NCI-H2107 treated with DMSO at 0.1 percent for 48 hours (cell line): ENCODE data around the gene GRAMD2B.
"Not testable (repeated sequence)": the region's sequence is repeated elsewhere in the genome, so short reads cannot be mapped to it uniquely, and the experiment has no call there.

Experiments used
- DNase-seq: peaks from one replicate; lab custom pipeline; 2025; ENCODE audit not compliant: unreplicated experiment; lab: John Stamatoyannopoulos, UW

GRAMD2B gene, protein sequence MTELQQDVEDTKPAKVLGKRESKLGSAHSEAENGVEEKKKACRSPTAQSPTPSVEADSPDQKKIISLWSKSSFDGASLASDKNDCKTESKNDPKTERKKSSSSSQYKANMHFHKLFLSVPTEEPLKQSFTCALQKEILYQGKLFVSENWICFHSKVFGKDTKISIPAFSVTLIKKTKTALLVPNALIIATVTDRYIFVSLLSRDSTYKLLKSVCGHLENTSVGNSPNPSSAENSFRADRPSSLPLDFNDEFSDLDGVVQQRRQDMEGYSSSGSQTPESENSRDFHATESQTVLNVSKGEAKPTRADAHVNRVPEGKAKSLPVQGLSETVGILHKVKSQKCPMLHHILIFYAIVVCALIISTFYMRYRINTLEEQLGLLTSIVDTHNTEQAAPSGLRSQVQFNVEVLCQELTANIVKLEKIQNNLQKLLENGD

DNA sequence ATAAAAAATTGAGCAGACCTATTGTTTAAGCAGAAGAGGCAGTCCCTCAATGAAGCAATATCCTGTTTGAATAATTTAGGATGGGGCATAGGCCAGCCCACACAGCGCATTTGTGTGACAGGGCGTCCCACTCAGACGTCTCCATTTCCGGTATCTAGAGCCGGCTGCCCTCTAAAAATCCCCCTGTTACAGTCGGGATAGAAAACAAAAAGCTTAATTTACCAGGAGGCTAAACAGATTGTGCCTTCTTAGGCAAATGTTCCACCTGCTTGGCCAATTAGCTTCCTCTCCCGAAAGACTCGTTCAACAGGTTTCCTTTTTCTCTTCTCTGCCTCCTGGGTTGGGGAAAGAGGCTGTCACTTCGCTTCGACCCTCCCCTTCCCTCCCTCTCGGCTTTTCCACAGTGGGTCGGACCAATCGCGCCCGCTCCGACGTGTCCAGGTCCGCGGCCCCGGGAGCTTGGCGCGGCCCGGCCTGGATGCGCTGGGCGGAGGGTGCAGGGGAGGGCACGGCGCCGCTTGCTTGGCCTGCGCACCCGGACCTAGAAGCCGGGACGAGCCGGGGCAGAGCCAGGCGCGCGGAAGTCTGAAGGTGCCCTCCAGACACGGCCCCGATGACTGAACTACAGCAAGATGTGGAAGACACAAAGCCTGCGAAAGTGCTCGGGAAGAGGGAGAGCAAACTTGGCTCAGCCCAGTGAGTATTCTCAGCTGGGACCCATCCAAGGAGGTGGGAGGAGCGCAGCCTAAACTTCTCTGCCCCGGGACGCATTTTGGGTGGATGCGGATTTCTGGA is at the start of gene GRAMD2B:
Gene GRAMD2B, plus strand, starts transcription at position 416 of the 795 bp plus-strand sequence. Its CDS starts 198 bp downstream, at position 614.
- DNase-seq: peak; percentile 40

DNA sequence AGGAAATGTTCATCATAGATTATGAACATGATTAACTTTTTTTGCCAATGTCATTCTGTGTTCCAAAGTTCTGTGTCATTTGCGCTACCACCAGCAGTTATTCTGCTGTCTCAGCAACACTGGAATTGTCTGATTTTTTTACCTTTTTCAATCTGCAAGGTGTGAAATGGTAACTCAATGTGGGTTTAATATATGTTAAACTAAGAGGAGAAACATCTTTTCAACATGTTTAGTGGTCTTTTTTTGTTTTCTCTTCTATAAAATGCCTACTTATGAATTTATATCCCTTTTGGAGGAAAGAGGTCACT is 49.1 kb upstream of the GRAMD2B start:
- DNase-seq: no peak

DNA sequence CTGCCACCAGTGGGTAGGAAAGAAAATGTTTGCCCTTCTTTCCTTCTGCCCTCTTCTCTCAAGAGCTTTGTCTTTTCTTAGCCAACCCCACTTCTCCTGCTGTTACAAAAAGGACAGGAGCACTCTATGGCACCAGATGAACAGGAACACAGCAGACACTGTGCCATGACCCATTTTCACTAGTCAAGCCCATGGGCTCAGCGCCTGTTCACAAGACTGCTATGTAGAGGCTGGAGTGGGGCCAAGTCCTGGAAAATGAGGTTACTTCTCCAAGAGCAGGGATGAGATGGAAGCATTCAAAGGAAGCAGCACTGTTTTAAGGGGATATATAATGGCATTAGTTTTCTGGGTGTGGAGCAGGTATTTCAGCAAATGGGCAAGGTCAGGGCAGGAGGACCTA is 46.8 kb upstream of the GRAMD2B start:
- no peak for DNase-seq

DNA sequence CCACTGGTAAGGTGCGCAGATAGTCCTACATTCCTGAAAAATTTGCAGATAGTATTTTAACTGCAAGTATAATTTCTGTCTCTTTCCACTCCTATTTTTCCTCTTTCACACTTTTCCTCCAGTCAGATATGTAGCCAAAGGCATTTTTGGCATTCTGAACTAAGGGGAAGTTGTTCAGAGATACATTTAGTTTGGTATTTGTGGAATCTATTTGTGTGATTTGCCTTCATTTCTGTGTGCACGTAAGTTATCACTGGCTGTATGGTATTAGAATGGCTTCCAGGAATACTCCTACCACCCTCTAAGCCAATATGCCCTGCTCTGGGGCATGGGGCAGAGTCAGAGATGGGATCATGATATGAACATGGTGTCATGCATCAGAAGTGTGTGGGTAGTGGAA is 45.8 kb upstream of the GRAMD2B start:
- DNase-seq: no peak

DNA sequence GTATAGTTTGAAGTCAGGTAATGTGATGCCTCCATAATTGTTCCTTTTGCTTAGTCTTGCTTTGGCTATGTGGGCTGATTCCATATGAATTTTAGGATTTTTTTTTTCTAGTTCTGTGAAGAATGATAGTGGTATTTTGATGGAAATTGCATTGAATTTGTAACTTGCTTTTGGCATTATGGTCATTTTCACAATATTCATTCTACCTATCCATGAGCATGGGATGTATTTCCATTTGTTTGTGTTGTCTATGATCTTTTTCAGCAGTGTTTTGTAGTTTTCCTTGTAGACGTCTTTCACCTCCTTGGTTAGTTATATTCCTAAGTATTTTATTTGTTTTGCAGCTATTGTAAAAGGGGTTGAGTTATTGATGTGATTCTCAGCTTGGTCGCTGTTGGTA is 42.9 kb upstream of the GRAMD2B start:
- DNase-seq: not testable (repeated sequence)

DNA sequence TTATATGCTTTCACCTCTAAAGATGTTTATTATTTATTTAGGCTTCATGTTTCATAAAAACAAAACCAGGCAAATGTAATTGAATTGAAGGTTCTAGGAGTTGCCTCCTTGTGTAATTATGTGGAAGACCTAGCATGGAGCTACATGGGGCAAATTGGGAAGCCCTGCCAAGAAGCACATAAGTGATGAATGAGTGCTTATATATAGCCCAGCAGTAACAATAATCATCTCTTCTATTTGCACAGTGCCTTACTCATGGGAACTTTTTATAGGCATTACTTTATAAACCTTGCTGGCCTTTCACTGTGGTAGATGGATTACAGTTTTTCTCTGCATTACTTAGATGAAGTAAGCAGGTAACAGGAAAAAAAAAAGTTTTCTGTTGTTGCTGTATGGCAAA is 40.0 kb upstream of the GRAMD2B start:
- DNase-seq: no peak

DNA sequence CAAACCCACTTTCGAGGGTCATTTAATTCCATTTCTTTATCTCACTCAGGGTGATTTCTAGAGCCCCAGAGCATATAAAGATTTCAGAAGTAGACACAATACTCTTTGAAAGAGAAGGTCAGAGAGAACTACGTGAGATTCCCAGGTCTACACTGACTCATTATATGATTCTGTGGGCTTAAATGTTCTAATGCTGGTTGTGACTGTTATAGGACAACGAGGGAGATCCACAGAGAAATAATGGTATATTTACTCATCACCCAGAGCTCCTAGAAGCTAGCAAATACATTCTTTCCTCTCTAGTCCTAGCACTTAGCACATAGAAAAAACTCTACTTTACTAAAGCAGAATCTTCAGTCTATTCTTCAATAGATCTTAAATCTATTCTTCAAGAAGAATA is 39.4 kb upstream of the GRAMD2B start:
- DNase-seq: no peak

DNA sequence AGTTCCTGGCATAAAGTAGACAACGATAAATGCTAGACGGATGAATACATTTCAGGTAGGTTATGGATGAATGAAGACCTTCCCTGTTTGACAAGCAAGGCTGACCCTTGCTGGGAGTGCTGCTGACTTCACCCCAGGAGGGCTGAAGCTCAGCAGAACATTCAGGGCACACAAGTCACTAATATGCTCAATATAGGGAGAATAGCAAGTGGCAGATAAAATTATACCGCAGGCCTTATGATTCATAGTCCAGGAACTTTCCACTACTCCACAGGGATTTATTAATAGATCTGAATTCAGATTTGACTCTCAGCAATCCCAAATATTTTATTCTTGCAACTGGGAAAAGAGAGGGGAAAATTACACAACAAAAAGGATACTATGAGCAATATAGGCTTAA is 38.2 kb upstream of the GRAMD2B start:
- no peak for DNase-seq

DNA sequence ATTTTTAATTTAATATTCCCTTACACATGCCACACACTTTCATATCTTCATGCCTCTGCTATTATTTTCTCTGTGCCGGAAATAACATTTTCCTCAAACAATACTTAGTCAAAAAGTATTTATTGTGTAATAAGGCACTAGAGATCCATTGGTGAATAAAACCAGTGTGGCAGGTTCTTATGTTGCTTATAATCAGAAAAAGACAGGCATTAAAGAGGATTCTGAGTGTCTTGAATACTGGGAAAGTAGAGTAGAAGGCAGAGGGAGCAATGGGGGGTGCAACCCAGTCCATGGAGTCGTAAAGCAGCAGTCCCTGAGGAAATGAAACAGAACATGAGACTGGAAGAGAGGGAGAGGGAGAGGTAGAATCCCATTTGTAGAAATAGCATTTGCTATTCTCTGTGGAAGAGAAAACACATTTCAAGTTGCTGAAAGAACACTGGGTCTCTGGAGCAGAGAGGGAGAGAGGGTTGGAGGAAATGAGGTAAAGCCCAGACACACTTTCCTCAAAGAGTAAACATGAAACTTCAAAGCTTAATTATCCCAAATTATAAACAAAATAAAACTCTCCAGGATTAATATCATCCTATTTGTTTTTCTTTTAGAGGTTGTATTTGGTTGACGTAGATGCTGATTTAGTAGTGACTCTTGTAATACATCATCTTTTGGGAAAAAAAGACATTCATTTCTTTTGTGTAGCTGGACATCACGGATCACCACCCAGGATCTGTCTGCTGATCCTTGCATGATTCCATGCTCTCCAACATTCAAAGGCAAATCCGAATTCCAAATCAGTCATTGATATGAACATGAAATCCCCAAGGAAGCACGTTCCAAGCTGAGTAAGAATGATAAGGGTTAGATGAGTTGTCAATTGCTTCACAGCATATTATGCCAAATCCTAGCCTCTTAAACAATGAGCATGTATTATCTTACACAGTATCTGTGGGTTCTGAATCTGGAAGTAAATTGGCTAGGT is 37.4 kb upstream of the GRAMD2B start:
- DNase-seq: no peak

DNA sequence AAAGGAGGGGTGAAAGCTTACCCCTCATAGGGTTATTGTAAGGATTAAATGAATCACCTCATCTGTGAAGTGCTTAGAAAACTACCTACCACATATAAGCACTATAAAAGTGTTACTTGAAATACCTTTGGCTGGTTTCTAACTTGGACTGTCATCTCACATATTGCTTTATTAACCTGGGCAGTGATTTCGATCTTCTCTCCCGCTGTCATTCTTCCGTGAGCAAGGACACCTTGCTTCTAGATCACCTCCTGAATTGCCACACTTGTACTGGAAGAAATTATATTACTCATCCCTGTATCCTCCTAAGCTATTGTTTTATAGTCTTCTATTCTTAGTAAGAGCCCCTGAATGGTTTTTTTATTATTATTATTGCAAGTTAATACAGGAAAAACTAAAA is 34.0 kb upstream of the GRAMD2B start:
- DNase-seq: no peak

DNA sequence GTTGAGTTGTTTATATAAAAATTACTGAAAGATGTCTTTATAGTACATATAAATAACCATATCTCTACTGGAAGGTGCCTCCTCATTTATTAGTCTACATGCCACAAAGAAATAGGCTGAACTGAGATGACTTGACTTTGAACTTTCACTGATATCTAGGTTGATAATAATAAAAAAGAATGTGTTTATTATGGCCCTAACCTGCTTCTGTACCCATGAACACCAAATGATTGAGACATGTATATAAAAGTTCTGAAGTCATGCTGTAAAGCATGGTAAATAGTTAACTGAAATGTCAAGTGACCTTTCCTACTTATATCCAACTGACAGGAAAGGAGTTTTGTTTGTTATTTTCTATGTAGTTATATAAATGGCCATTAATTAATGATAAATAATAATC is 33.2 kb upstream of the GRAMD2B start:
- no peak for DNase-seq

DNA sequence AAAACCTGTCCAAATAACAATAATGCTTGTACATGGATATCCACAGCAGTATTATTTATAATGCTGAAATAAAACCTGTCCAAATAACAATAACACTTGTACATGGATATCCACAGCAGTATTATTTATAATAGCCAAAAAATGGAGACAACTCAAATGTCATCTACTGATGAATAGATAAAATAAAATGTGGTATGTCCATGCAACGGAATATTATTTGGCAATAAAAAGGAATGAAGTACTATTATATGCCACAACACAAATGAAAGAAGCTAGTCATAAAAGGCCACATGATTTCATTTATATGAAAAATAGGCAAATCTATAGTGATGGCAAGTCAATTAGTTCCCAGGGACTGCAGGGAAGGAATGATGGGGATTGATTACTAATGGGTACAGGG is 31.8 kb upstream of the GRAMD2B start:
- DNase-seq: no peak

DNA sequence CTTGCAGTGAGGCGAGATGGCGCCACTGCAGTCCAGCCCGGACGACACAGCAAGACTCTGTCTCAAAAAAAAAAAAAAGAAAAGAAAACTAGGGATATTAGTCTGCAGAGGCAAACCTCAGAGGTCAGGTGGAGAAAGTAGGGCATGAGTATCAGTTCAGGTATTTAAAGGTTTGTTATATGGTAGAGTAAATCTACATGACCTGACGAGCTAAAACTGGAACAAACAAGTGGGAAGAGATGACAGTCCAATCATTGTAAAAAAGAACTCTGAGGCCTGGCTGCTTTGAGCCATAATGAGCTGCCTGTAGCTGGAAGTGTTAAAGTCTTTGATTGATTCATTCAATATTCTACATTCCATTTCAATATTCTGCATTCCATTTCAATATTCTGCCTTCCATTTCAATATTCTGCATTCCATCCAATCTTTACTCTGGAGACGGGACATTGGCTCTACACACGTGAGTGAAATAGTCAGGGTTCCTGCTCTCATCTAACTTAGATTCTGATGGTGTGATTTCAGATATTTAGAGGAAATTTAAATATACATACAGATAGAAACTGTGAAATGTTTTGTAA is 28.9 kb upstream of the GRAMD2B start:
- no peak for DNase-seq

DNA sequence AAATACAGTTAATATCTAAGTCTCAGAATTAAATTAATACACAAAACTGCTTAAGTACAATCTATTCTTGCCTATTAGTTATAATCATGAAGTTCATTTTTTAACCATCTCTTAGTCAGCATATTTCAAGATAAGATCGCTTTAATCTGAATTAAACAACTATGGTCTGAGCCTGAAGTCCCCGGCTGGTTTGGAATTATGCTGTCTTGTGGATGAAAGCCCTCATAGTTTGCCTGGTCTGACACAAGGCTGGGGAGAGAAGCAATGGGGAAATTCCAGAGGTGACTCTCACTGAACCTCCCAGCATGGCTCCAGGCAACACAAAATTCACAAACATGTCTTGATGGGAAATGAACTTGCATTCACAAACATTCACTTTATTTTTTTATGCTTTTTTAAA is 28.0 kb upstream of the GRAMD2B start:
- no peak for DNase-seq

DNA sequence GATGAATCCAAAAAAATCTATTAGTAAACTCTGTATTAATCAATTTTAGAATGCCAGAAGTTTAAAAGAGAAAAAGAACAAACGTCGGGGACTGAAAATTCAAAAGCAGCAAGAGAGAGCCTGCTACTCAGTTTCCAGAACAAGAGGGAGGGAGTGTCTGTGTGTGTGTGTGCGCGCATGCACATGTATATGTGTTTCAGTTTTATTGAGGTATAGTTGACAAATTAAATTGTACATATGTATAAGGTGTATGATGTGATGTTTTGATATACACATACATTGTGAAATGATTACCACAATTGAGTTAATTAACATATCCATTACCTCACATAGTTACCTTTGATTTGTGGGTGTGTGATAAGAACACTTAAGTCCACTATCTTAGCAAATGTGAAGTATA is 27.6 kb upstream of the GRAMD2B start:
- DNase-seq: no peak

DNA sequence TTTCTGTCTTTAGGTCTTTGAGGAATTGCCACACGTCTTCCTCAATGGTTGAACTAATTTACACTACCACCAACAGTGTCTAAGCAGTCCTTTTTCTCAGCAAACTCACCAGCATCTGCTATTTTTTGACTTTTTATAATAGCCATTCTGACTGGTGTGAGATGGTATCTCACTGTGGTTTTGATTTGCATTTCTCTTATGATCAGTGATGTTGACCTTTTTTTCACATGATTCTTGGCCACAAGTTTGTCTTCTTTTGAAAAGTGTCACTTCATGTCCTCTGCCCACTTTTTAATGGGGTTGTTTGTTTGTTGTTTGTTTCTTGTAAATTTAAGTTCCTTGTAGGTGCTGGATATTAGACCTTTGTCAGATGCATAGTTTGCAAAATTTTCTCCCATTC is 26.5 kb upstream of the GRAMD2B start:
- DNase-seq: not testable (repeated sequence)

DNA sequence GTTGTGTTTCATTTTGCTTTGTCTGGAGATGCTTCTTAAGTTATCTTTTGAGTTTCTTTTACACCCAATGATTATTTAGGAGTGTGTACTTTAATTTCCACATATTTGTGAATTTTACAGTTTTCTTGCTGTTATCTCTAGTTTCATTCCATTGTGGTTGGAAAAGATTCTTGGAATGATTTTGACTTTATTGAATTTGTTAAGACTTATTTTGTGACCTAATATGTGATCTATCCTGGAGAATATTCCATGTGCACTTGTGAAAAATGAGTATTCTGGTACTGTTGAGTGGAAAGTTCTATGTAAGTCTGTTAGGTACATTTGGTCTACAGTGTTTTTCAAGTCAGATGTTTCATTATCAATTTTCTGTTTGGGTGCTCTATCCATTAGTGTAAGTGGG is 24.4 kb upstream of the GRAMD2B start:
- DNase-seq: no peak

DNA sequence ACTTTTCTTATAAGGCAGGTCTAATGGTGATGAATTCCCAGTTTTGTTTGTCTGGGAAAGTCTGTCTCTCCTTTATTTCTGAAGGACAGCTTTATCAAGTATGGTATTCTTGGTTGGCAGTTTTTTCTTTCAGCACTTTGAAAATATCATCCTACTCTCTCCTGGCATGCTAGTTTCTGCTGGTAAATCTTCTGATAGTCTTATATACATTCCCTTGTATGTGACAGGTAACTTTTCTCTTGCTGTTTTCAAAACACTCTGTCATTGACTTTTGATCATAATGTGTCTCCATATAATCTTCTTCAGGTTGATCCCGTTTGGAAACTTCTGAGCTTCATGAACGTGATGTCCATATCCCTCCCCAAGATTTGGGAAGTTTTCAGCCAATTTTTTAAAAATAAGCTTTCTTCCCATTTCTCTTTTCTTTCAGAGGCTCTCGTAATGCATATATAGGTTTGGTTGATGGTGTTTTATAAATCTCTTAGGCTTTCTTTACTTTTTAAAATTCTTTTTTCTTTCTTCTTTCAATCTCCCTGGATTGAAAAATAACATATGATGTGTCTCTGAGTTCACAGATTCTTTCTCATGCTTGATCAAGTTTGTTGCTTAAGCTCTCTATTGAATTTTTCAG is 22.5 kb upstream of the GRAMD2B start:
- no peak for DNase-seq

DNA sequence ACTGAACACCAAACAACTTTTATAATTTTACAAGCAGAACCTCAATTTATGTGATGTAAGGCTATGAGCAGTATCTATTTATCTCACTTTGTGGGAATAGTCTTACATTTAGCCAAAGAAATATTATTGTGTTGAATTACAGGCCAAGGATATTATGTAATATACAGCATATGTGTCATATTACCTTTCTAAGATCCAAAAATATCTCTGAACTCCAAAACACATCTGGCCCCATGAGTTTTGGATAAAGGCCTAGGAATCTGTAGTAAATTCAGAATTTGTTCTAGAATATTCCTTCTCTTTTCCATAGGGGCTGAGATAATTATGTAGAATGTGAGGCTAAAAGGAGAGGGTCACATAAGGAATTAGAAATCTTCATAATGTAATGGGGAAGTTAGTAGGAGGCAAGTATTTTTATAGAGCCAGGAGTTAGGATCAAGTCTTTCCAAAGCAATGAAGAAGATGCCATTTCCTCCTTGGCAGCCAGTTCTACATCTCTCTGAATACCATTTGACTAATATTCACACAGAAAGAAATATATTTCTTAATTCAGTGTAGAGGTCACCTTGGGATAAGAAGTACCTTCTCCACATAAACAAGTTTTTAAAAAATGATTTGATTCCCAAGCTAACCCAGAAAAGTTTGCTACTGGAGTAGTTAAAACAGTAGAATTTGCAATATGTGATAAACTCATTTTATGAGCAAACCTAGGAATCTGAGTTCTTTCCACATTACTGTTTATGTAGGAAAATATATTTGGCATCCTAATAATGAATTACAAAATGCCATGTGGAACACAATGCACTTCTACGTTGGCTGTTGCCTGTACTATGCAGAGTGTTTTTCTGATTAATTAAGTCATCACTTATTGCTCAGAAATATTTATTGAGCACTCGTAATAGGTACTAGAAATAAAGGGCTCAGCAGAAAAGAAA is 20.3 kb upstream of the GRAMD2B start:
- no peak for DNase-seq
